H1 (cell line): ENCODE measurements around the gene OTUD4. TPM values are rescaled to one million over a fixed set of nuclear protein-coding genes. Genes with fewer than 3 reads are reported as not detected.

ENCODE experiments used
- CTCF ChIA-PET: fragments of 300-600 bp; sonication (Branson Sonifier 250); formaldehyde crosslinking; loops from one replicate; lab custom pipeline; 2021; ENCODE audit not compliant: partially characterized antibody; lab: Charles Lee
- POLR2A ChIA-PET: fragments of 300-600 bp; sonication (Branson Sonifier 250); formaldehyde crosslinking; loops from one replicate; lab custom pipeline; 2021; ENCODE audit warnings: inconsistent platforms; ENCODE audit not compliant: partially characterized antibody; lab: Charles Lee
- DNase-seq, 2 experiments: peaks; one replicate each; pipeline versions ENCODE4 v3.0.0 to v3.0.0-alpha.2; 2010 to 2022; ENCODE audit warnings: low spot score in 2 of 2, low read depth in 1 of 2, mixed read lengths in 1 of 2
- FAIRE-seq: peaks from 2 replicates; lab custom pipeline; 2011; peaks lifted over from hg19 to GRCh38; lab: Jason Lieb, UNC
- H2AFZ ChIP-seq: 2 replicates; pipeline ENCODE4 v1.8.1; 2012; ENCODE audit warnings: low read length, inconsistent platforms
- H2AK5ac ChIP-seq: 2 replicates; pipeline ENCODE4 v1.6.1; 2013; ENCODE audit warnings: low read depth, low read length
- H2BK120ac ChIP-seq: replicated peaks from 2 replicates; pipeline ENCODE3; 2013; ENCODE audit warnings: low read depth, low read length, inconsistent platforms
- H2BK12ac ChIP-seq: 2 replicates; pipeline ENCODE4 v1.6.1; 2013; ENCODE audit warnings: low read depth, low read length
- H2BK15ac ChIP-seq: 2 replicates; pipeline ENCODE4 v1.6.1; 2013; ENCODE audit warnings: low read length
- H2BK20ac ChIP-seq: 2 replicates; pipeline ENCODE4 v1.6.1; 2013; ENCODE audit warnings: low read length
- H2BK5ac ChIP-seq: 2 replicates; pipeline ENCODE4 v1.6.1; 2013; ENCODE audit warnings: low read depth, low read length
- H3K14ac ChIP-seq: 2 replicates; pipeline ENCODE4 v1.6.1; 2013; ENCODE audit warnings: inconsistent platforms; ENCODE audit not compliant: insufficient read length
- H3K18ac ChIP-seq: 2 replicates; pipeline ENCODE4 v1.6.1; 2013; ENCODE audit warnings: low read length; ENCODE audit errors: extremely low read depth
- H3K23ac ChIP-seq: 2 replicates; pipeline ENCODE4 v1.6.1; 2013; ENCODE audit warnings: inconsistent platforms; ENCODE audit not compliant: insufficient read length
- H3K23me2 ChIP-seq: 2 replicates; pipeline ENCODE4 v1.6.1; 2013; ENCODE audit warnings: low read depth, low read length
- H3K27ac ChIP-seq: 2 replicates; pipeline ENCODE4 v1.6.1; 2011; ENCODE audit warnings: low read depth, low read length, inconsistent platforms
- H3K27me3 ChIP-seq, 4 experiments: replicated peaks in 1 of 4; 1 replicate in 1 of 4; 2 replicates in 3 of 4; pipeline versions ENCODE4 v1.6.1 to v1.8.1; 2011 to 2013; ENCODE audit warnings: low read length in 3 of 4, mild to moderate bottlenecking in 3 of 4, inconsistent platforms in 2 of 4, mixed read lengths in 2 of 4, moderate library complexity in 1 of 4; ENCODE audit not compliant: control insufficient read depth in 3 of 4, insufficient read depth in 3 of 4; ENCODE audit errors: extremely low read depth in 1 of 4
- H3K36me3 ChIP-seq, 4 experiments: 2 replicates each; pipeline versions ENCODE4 v1.6.1 to v1.8.1; 2011 to 2013; ENCODE audit warnings: mild to moderate bottlenecking in 4 of 4, low read length in 3 of 4, moderate library complexity in 2 of 4, control low read depth in 1 of 4, inconsistent platforms in 1 of 4; ENCODE audit not compliant: insufficient read depth in 4 of 4, control insufficient read depth in 2 of 4
- H3K4ac ChIP-seq: replicated peaks from 2 replicates; pipeline ENCODE3; 2013; ENCODE audit warnings: low read length, low read depth, mixed read lengths, inconsistent platforms; ENCODE audit not compliant: insufficient read length
- H3K4me1 ChIP-seq, 4 experiments: replicated peaks in 1 of 4; 1 replicate in 1 of 4; 2 replicates in 3 of 4; pipeline versions ENCODE4 v1.6.1 to v1.8.1; 2011 to 2013; ENCODE audit warnings: low read length in 3 of 4, inconsistent platforms in 2 of 4, mixed read lengths in 1 of 4; ENCODE audit not compliant: insufficient read depth in 4 of 4, control insufficient read depth in 3 of 4
- H3K4me2 ChIP-seq, 2 experiments: 2 replicates each; pipeline versions ENCODE4 v1.6.1 to v1.8.1; 2011 to 2013; ENCODE audit warnings: low read depth in 2 of 2, low read length in 2 of 2, control low read depth in 1 of 2, inconsistent platforms in 1 of 2, mild to moderate bottlenecking in 1 of 2; ENCODE audit not compliant: insufficient read depth in 1 of 2
- H3K4me3 ChIP-seq, 4 experiments: fragments of 200-600, 300-600 bp in 1 of 4; sonication (generic), shearing (Covaris generic), sonication (Bioruptor Twin) in 1 of 4; 2 replicates each; pipeline versions ENCODE4 v1.5.1 to v1.8.1; 2011 to 2016; ENCODE audit warnings: low read length in 4 of 4, low read depth in 3 of 4, control low read depth in 2 of 4, inconsistent platforms in 2 of 4, mild to moderate bottlenecking in 2 of 4, mixed read lengths in 1 of 4, moderate library complexity in 1 of 4; ENCODE audit not compliant: insufficient read depth in 2 of 4; ENCODE audit errors: extremely low read depth in 1 of 4
- H3K56ac ChIP-seq: replicated peaks from 2 replicates; pipeline ENCODE3; 2013; ENCODE audit warnings: low read depth, mild to moderate bottlenecking, mixed read lengths, low read length, inconsistent platforms; ENCODE audit not compliant: insufficient read length
- H3K79me1 ChIP-seq: 2 replicates; pipeline ENCODE4 v1.6.1; 2013; ENCODE audit warnings: low read depth, low read length, control low read depth
- H3K79me2 ChIP-seq, 2 experiments: 2 replicates each; pipeline versions ENCODE4 v1.6.1 to v1.8.1; 2012 to 2013; ENCODE audit warnings: low read length in 2 of 2, mild to moderate bottlenecking in 2 of 2, inconsistent platforms in 1 of 2; ENCODE audit not compliant: insufficient read depth in 2 of 2, control insufficient read depth in 1 of 2
- H3K9ac ChIP-seq, 4 experiments: replicated peaks in 1 of 4; 1 replicate in 1 of 4; 2 replicates in 3 of 4; pipeline versions ENCODE4 v1.6.1 to v1.8.1; 2011 to 2013; ENCODE audit warnings: low read depth in 3 of 4, low read length in 3 of 4, control low read depth in 2 of 4, mild to moderate bottlenecking in 2 of 4, moderate library complexity in 2 of 4, inconsistent platforms in 1 of 4; ENCODE audit errors: extremely low read depth in 1 of 4
- H3K9me3 ChIP-seq, 2 experiments: 2 replicates each; pipeline versions ENCODE4 v1.6.1 to v1.8.1; 2012 to 2013; ENCODE audit warnings: mild to moderate bottlenecking in 2 of 2, moderate library complexity in 2 of 2, control low read depth in 1 of 2, inconsistent platforms in 1 of 2, low read depth in 1 of 2, low read length in 1 of 2, mixed read lengths in 1 of 2; ENCODE audit not compliant: insufficient read depth in 2 of 2
- H4K20me1 ChIP-seq, 2 experiments: replicated peaks in 1 of 2; 2 replicates each; pipeline versions ENCODE3 to v1.8.1; 2011 to 2013; ENCODE audit warnings: inconsistent platforms in 2 of 2, low read length in 2 of 2, mild to moderate bottlenecking in 1 of 2; ENCODE audit not compliant: insufficient read depth in 2 of 2, control insufficient read depth in 1 of 2
- H4K5ac ChIP-seq: 2 replicates; pipeline ENCODE4 v1.6.1; 2013; ENCODE audit warnings: low read length, low read depth, mixed read lengths, inconsistent platforms; ENCODE audit not compliant: insufficient read length
- H4K8ac ChIP-seq: 2 replicates; pipeline ENCODE4 v1.8.0; 2013; ENCODE audit warnings: mild to moderate bottlenecking, moderate library complexity, low read length, inconsistent platforms; ENCODE audit not compliant: insufficient read depth; ENCODE audit errors: extremely low read depth
- H4K91ac ChIP-seq: replicated peaks from 2 replicates; pipeline ENCODE3; 2013; ENCODE audit warnings: low read length, mixed read lengths, inconsistent platforms; ENCODE audit not compliant: insufficient read length
- CHD2 ChIP-seq: IDR thresholded peaks from 2 replicates; pipeline ENCODE4 v1.6.1; 2012; ENCODE audit warnings: low read length, improper control_type of control experiment
- HDAC2 ChIP-seq, 2 experiments: fragments of 300-600 bp in 1 of 2; sonication (generic) in 1 of 2; IDR thresholded peaks; 2 replicates each; pipeline ENCODE4 v1.6.1; 2011 to 2012; ENCODE audit warnings: low read depth in 2 of 2, low read length in 2 of 2, mild to moderate bottlenecking in 2 of 2, moderate library complexity in 2 of 2, borderline replicate concordance in 1 of 2, inconsistent platforms in 1 of 2
- HDAC6 ChIP-seq: IDR thresholded peaks from one replicate; pipeline ENCODE4 v1.7.1; 2012; ENCODE audit warnings: low read depth, mild to moderate bottlenecking, inconsistent platforms, low read length, moderate library complexity
- KDM1A ChIP-seq: fragments of 200-600, 300-600 bp; sonication (generic); IDR thresholded peaks from 2 replicates; pipeline ENCODE4 v1.7.1; 2016; ENCODE audit warnings: mild to moderate bottlenecking, low read length, borderline replicate concordance
- KDM5A ChIP-seq: fragments of 200-600 bp; IDR thresholded peaks from 2 replicates; pipeline ENCODE4 v1.7.1; 2012; ENCODE audit warnings: mild to moderate bottlenecking, low read length, inconsistent platforms, mixed read lengths
- POLR2A ChIP-seq, 2 experiments: IDR thresholded peaks; 1 replicate in 1 of 2; 2 replicates in 1 of 2; pipeline ENCODE4 v1.6.1; 2011; ENCODE audit warnings: low read depth in 2 of 2, low read length in 2 of 2, mild to moderate bottlenecking in 2 of 2; ENCODE audit errors: control extremely low read depth in 1 of 2
- RXRA ChIP-seq: IDR thresholded peaks from 2 replicates; pipeline ENCODE4 v1.6.1; 2011; ENCODE audit warnings: low read depth, mild to moderate bottlenecking, low read length, moderate library complexity; ENCODE audit not compliant: insufficient read depth
- SP1 ChIP-seq: IDR thresholded peaks from 2 replicates; pipeline ENCODE4 v1.6.1; 2011; ENCODE audit warnings: low read depth, low read length
- WGBS, 2 experiments: shearing (Covaris generic) in 1 of 2; methylation state at CpG; one replicate each; pipeline versions ENCODE4 v1.1.6 to v1.1.7; 2013 to 2015; ENCODE audit warnings: low lambda C conversion rate in 2 of 2, mixed read lengths in 2 of 2, inconsistent platforms in 1 of 2, low coverage in 1 of 2, missing lambda C conversion rate in 1 of 2; ENCODE audit not compliant: insufficient replicate concordance in 2 of 2, insufficient coverage in 1 of 2, insufficient read length in 1 of 2; ENCODE audit errors: extremely low coverage in 1 of 2, missing lambda C conversion rate in 1 of 2; 5-methylcytosine and 5-hydroxymethylcytosine counted together
- polyA plus RNA-seq, 7 experiments: library from polyadenylated mRNA; depleted of rRNA in 3 of 7; stranded (reverse) in 5 of 7; unstranded in 2 of 7; fragments of >200 nt in 5 of 7; fragments of 200-250 nt in 2 of 7; gene quantifications; 1 replicate in 5 of 7; 2 replicates in 1 of 7; 4 replicates in 1 of 7; pipeline versions ENCODE4 v1.2.1 to v1.2.3, GENCODE V29; 2011 to 2013; ENCODE audit warnings: missing spikeins in 2 of 7, mixed read lengths in 2 of 7
- total RNA-seq: library from RNA; stranded (reverse); fragmentation: NEBNext Ultra II Directional; extraction: Animal tissue kit (Norgen Biotek cat#: 25700); gene quantifications from 2 replicates; pipeline ENCODE4 v1.2.1, GENCODE V29; 2021
- TF ChIP-seq, protein P1 (sequence below): IDR thresholded peaks from 2 replicates; pipeline ENCODE4 v1.6.1; 2012; ENCODE audit warnings: low read length, inconsistent platforms

Gene OTUD4
- total and polyA plus RNA-seq, 2 of the 8 experiments (the other 6 are each of a cell fraction or from before 2014, with no cell fraction given): 17.4 to 57.0 TPM

GRCh38 chr4:145097821-145098674 lies 82.3 kb downstream of the OTUD4 start, which contains the start of the genes ABCE1 and ANAPC10:
Gene ABCE1 (plus strand): TSS chr4:145098311. CDS start chr4:145104413, 6,102 bp downstream.
Gene ANAPC10 (minus strand): TSS chr4:145098196. CDS start chr4:145096099, 2,097 bp downstream.
- peak within 1 kb of the TSS; percentile 98 for H4K8ac ChIP-seq
- no peaks in the 10 kb centered on the region for H3K23me2 ChIP-seq
- peaks cover 3 to 21% (median 11%) of the 10 kb centered on the region in 4 experiments for H3K36me3 ChIP-seq
- no peak within 1 kb of the TSS for H3K14ac ChIP-seq
- H2BK5ac ChIP-seq: peak within 1 kb of the TSS; percentile 72; the same call in 1 of the 2 replicates
- H2BK20ac ChIP-seq: no peak within 1 kb of the TSS
- H2BK120ac ChIP-seq: no peak within 1 kb of the TSS
- DNase-seq: peak; percentile 89 to 95
- peak within 1 kb of the TSS; percentile 88 to 99 (median 98) for H3K9ac ChIP-seq
- no peaks in the 10 kb centered on the region; a peak in 1 of 4 replicates for H3K9me3 ChIP-seq
- peak within 1 kb of the TSS; percentile 90 for H4K91ac ChIP-seq
- H2BK12ac ChIP-seq: peak within 1 kb of the TSS; percentile 10; the same call in 1 of the 2 replicates
- peak within 1 kb of the TSS; percentile 98 for H2AFZ ChIP-seq
- H3K4me2 ChIP-seq: peak within 1 kb of the TSS; percentile 62 to 88
- peaks cover 0 to 1% of the 10 kb centered on the region in 2 experiments for H4K20me1 ChIP-seq
- WGBS, 2 experiments: 3% methylated on average over 52 of the region's 67 CpGs; no CpG with 5 or more reads in 1 of the 2 experiments
- H3K79me1 ChIP-seq: no peaks in the 10 kb centered on the region; the same call in 1 of the 2 replicates
- H3K4me1 ChIP-seq: peaks cover 0 to 6% (median 1%) of the 10 kb centered on the region in 4 experiments; a peak in 2 of 7 replicates
- H3K79me2 ChIP-seq: peaks cover 35 to 93% of the 10 kb centered on the region in 2 experiments
- H2AK5ac ChIP-seq: no peak within 1 kb of the TSS
- no peak within 1 kb of the TSS; the same call in 1 of the 2 replicates for H2BK15ac ChIP-seq
- peak; percentile 74 for FAIRE-seq
- ChIA-PET POLR2A (interaction anchor here (0.6 to 2.1 kb wide), 23 partner anchors 9 to 932 kb away, joined by 3 to 10 read pairs (median 4); partner anchors contain the start of gene OTUD4), CTCF (interaction anchor here (0.6 to 1.9 kb wide), 4 partner anchors 13 to 36 kb away, joined by 3 to 5 read pairs (median 3); no protein-coding TSS in a partner anchor)
- peak within 1 kb of the TSS; percentile 83 for H3K4ac ChIP-seq
- H3K27ac ChIP-seq: peak within 1 kb of the TSS; percentile 90
- no peak within 1 kb of the TSS for H3K23ac ChIP-seq
- H3K56ac ChIP-seq: peak within 1 kb of the TSS; percentile 59
- H3K4me3 ChIP-seq: peak within 1 kb of the TSS; percentile 88 to 98 (median 96)
- H4K5ac ChIP-seq: peak within 1 kb of the TSS; percentile 91
- H3K27me3 ChIP-seq: no peaks in the 10 kb centered on the region
- peak within 1 kb of the TSS; percentile 88 for H3K18ac ChIP-seq
- TF ChIP-seq KDM5A (peak; percentile 78), SP1 (no peak), CHD2 (0 out of 2 replicates have a peak, but pooled peaks have one; percentile 37), HDAC6 (no peak), HDAC2 (IDR thresholded peaks at IDR 0.05; ENCODE audit: borderline replicate concordance in 1 of 2, low read depth in 2 of 2, low read length in 2 of 2) (peak in 1 of 2 experiments; percentile 58; a peak in 1 of 4 replicates), POLR2A (IDR thresholded peaks at IDR 0.05; ENCODE audit: control extremely low read depth in 1 of 2, low read depth in 2 of 2, low read length in 2 of 2) (peak; percentile 93 to 94), KDM1A (no peak), RXRA (no peak)
- TF ChIP-seq, protein P1, sequence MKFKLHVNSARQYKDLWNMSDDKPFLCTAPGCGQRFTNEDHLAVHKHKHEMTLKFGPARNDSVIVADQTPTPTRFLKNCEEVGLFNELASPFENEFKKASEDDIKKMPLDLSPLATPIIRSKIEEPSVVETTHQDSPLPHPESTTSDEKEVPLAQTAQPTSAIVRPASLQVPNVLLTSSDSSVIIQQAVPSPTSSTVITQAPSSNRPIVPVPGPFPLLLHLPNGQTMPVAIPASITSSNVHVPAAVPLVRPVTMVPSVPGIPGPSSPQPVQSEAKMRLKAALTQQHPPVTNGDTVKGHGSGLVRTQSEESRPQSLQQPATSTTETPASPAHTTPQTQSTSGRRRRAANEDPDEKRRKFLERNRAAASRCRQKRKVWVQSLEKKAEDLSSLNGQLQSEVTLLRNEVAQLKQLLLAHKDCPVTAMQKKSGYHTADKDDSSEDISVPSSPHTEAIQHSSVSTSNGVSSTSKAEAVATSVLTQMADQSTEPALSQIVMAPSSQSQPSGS: peak; percentile 78
